NT2/D1 (cell line): Measurements from ENCODE around the gene COL8A1.

Experiments
- SUZ12 ChIP-seq: IDR thresholded peaks from 2 replicates; pipeline ENCODE4 v1.6.1; 2011; ENCODE audit not compliant: insufficient read length, insufficient read depth; ENCODE audit errors: extremely low read depth
- YY1 ChIP-seq: IDR thresholded peaks from 2 replicates; pipeline ENCODE4 v1.6.1; 2011; ENCODE audit not compliant: insufficient read length, insufficient read depth
- ZNF274 ChIP-seq: IDR thresholded peaks from 2 replicates; pipeline ENCODE4 v1.6.1; 2011; ENCODE audit warnings: mild to moderate bottlenecking, low read depth, low read length

DNA sequence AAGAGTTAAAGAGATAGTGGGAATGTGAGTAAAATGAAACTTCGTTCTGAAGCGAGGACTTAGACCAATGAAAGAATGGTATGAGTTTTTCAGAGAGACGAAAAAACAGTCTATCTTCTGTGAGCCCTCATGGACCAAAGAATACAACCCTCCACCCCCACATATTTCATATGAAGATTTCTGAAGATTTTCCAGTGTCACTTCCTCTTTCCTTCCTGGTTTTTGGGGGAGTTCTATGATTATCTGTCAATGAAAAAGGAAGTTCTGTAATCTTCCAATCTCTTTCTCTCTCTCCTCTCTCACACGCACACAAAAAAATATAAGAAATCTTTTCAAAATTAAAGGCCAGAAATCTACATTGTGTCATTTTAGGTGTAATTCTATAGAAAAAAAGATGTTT, 206.9 kb downstream of the COL8A1 start:
- TF ChIP-seq SUZ12 = no peak
- TF ChIP-seq ZNF274 = no peak
- no peak for TF ChIP-seq YY1
